WTC11 (cell line): ENCODE data around the gene DENND1B. TPM values are rescaled to one million over a fixed set of nuclear protein-coding genes. Genes with fewer than 3 reads are reported as not detected.

ENCODE experiments used
- ATAC-seq: fragments of 200-7000 bp; cut with Tn5 transposase; 2 replicates; pipeline ENCODE4 v1.10.0; 2021; ENCODE audit warnings: mild to moderate bottlenecking, moderate library complexity
- CTCF ChIA-PET: fragments of 300-600 bp; sonication (Branson Sonifier 250); formaldehyde crosslinking; loops from one replicate; lab custom pipeline; 2021; ENCODE audit warnings: antibody characterized with exemption; lab: Charles Lee
- POLR2A ChIA-PET: fragments of 350-600 bp; sonication (Branson Sonifier 250); formaldehyde crosslinking; loops from one replicate; lab custom pipeline; 2021; ENCODE audit warnings: antibody characterized with exemption; lab: Charles Lee
- DNase-seq: peaks from one replicate; pipeline ENCODE4 v3.0.0; 2021; ENCODE audit warnings: low spot score
- H3K27ac Mint-ChIP-seq: 2 replicates; pipeline ENCODE4 v1.8.0; 2021; ENCODE audit warnings: mixed read lengths
- H3K27me3 Mint-ChIP-seq: 2 replicates; pipeline ENCODE4 v1.8.0; 2021; ENCODE audit warnings: low read depth, mild to moderate bottlenecking, moderate library complexity, mixed read lengths
- H3K36me3 Mint-ChIP-seq: 2 replicates; pipeline ENCODE4 v1.8.0; 2021; ENCODE audit warnings: mixed read lengths
- H3K4me1 Mint-ChIP-seq: 2 replicates; pipeline ENCODE4 v1.8.0; 2022; ENCODE audit warnings: mixed read lengths
- H3K4me3 Mint-ChIP-seq: 2 replicates; pipeline ENCODE4 v1.8.0; 2021; ENCODE audit warnings: mild to moderate bottlenecking, moderate library complexity, mixed read lengths
- H3K9me3 Mint-ChIP-seq: 2 replicates; pipeline ENCODE4 v1.8.0; 2021; ENCODE audit warnings: mixed read lengths
- ATF1 ChIP-seq: sonication (generic); formaldehyde crosslinking; IDR thresholded peaks from 2 replicates; pipeline ENCODE4 v1.8.1; 2023; ENCODE audit warnings: mild to moderate bottlenecking, moderate library complexity, missing genetic modification reagents
- ETV6 ChIP-seq: sonication (generic); formaldehyde crosslinking; IDR thresholded peaks from 2 replicates; pipeline ENCODE4 v1.8.1; 2022; ENCODE audit warnings: mild to moderate bottlenecking, missing genetic modification reagents
- FOXP1 ChIP-seq: sonication (generic); formaldehyde crosslinking; IDR thresholded peaks from 2 replicates; pipeline ENCODE4 v1.8.0; 2022; ENCODE audit warnings: missing genetic modification reagents, mild to moderate bottlenecking, moderate library complexity, borderline replicate concordance
- GABPB1 ChIP-seq: sonication (generic); formaldehyde crosslinking; IDR thresholded peaks from 2 replicates; pipeline ENCODE4 v1.8.1; 2023; ENCODE audit warnings: mild to moderate bottlenecking, missing genetic modification reagents
- GRHL2 ChIP-seq: fragments of 250-450 bp; sonication (Bioruptor Pico); IDR thresholded peaks from 2 replicates; pipeline ENCODE4 v1.8.0; 2022; ENCODE audit warnings: mild to moderate bottlenecking, moderate library complexity; ENCODE audit not compliant: insufficient replicate concordance, severe bottlenecking
- HMGA2 ChIP-seq: fragments of 250-450 bp; sonication (Bioruptor Pico); IDR thresholded peaks from 2 replicates; pipeline ENCODE4 v1.4.0; 2021; ENCODE audit warnings: mild to moderate bottlenecking, moderate library complexity
- JUN ChIP-seq: sonication (generic); formaldehyde crosslinking; IDR thresholded peaks from 2 replicates; pipeline ENCODE4 v1.8.0; 2023; ENCODE audit warnings: mild to moderate bottlenecking, missing genetic modification reagents
- MYBL2 ChIP-seq: sonication (generic); formaldehyde crosslinking; IDR thresholded peaks from 2 replicates; pipeline ENCODE4 v1.8.1; 2023; ENCODE audit warnings: mild to moderate bottlenecking, moderate library complexity, missing genetic modification reagents
- NR2C2 ChIP-seq: sonication (generic); formaldehyde crosslinking; IDR thresholded peaks from 2 replicates; pipeline ENCODE4 v1.8.0; 2022; ENCODE audit warnings: mild to moderate bottlenecking, missing genetic modification reagents
- OVOL2 ChIP-seq: fragments of 250-450 bp; sonication (Bioruptor Pico); IDR thresholded peaks from 2 replicates; pipeline ENCODE4 v1.9.0; 2021; ENCODE audit warnings: mild to moderate bottlenecking, borderline replicate concordance
- PRRX2 ChIP-seq: fragments of 250-450 bp; sonication (Bioruptor Pico); IDR thresholded peaks from 2 replicates; pipeline ENCODE4 v1.8.0; 2021; ENCODE audit warnings: mild to moderate bottlenecking
- RORB ChIP-seq: fragments of 250-450 bp; sonication (Bioruptor Pico); IDR thresholded peaks from 2 replicates; pipeline ENCODE4 v1.9.0; 2021; ENCODE audit warnings: mild to moderate bottlenecking
- SMAD4 ChIP-seq: sonication (generic); formaldehyde crosslinking; IDR thresholded peaks from 2 replicates; pipeline ENCODE4 v1.8.0; 2022; ENCODE audit warnings: mild to moderate bottlenecking, missing genetic modification reagents
- USF1 ChIP-seq: sonication (generic); formaldehyde crosslinking; IDR thresholded peaks from 2 replicates; pipeline ENCODE4 v1.8.0; 2022; ENCODE audit warnings: mild to moderate bottlenecking, missing genetic modification reagents
- ZNF138 ChIP-seq: sonication (generic); formaldehyde crosslinking; conservative IDR thresholded peaks from 2 replicates; pipeline ENCODE4 v1.8.1; 2022; ENCODE audit warnings: mild to moderate bottlenecking, moderate library complexity, missing genetic modification reagents
- ZNF232 ChIP-seq: sonication (generic); formaldehyde crosslinking; IDR thresholded peaks from 2 replicates; pipeline ENCODE4 v1.8.0; 2022; ENCODE audit warnings: mild to moderate bottlenecking, missing genetic modification reagents
- ZNF263 ChIP-seq: sonication (generic); formaldehyde crosslinking; IDR thresholded peaks from 2 replicates; pipeline ENCODE4 v1.8.1; 2022; ENCODE audit warnings: low read depth, mild to moderate bottlenecking, moderate library complexity, missing genetic modification reagents
- ZNF416 ChIP-seq: fragments of 250-450 bp; sonication (Bioruptor Pico); IDR thresholded peaks from 2 replicates; pipeline ENCODE4 v1.9.0; 2021; ENCODE audit warnings: mild to moderate bottlenecking, inconsistent platforms
- total RNA-seq: library from RNA; stranded (reverse); gene quantifications from 3 replicates; pipeline ENCODE4 v1.2.3, GENCODE V29; 2021
- TF ChIP-seq, protein P1 (sequence below): sonication (generic); formaldehyde crosslinking; conservative IDR thresholded peaks from 2 replicates; pipeline ENCODE4 v1.8.1; 2023; ENCODE audit warnings: mild to moderate bottlenecking, low read depth, missing genetic modification reagents, moderate library complexity
- TF ChIP-seq, protein P2 (sequence below): sonication (generic); formaldehyde crosslinking; IDR thresholded peaks from 2 replicates; pipeline ENCODE4 v1.8.0; 2022; ENCODE audit warnings: mild to moderate bottlenecking, missing genetic modification reagents
- TF ChIP-seq, protein P3 (sequence below): fragments of 250-450 bp; sonication (Bioruptor Pico); conservative IDR thresholded peaks from 2 replicates; pipeline ENCODE4 v1.9.0; 2021; ENCODE audit warnings: mild to moderate bottlenecking
- TF ChIP-seq, protein P4 (sequence below): sonication (generic); formaldehyde crosslinking; IDR thresholded peaks from 2 replicates; pipeline ENCODE4 v1.8.1; 2023; ENCODE audit warnings: mild to moderate bottlenecking, missing genetic modification reagents, moderate library complexity
- TF ChIP-seq, protein P5 (sequence below): sonication (generic); formaldehyde crosslinking; IDR thresholded peaks from 2 replicates; pipeline ENCODE4 v1.8.1; 2022; ENCODE audit warnings: missing genetic modification reagents, borderline replicate concordance

Gene DENND1B
- total RNA-seq, 1 experiment from 2014 or later, result 4.3 TPM

DNA sequence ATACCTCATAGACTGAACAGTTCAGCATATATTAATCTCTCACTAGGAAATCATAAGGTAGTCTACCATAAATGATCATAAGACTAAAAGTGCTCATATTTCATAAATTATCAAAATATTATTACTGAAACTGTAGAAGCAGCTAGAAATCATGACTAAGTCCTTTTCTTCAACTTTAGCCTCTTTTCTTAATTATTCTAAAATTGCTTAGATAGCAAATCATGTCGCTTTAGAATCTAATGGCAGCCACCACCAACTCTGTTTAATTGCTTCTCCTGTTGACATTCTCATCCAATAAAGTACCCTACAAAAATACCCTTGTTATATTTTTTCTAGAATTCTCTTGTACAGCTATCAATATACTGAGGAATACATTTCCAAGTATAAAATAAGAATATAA, 102.9 kb downstream of the DENND1B start:
- Mint-ChIP-seq H3K4me1 (peaks cover 13% of the 10 kb centered on the region), H3K36me3 (no peaks in the 10 kb centered on the region), H3K27me3 (no peaks in the 10 kb centered on the region), H3K4me3 (no peak overlapping the region), H3K27ac (no peak overlapping the region), H3K9me3 (no peaks in the 10 kb centered on the region)
- POLR2A ChIA-PET, result no interaction called here
- TF ChIP-seq ZNF263 (no peak), ZNF232 (no peak), SMAD4 (CRISPR knock-in tag) (no peak)
- TF ChIP-seq, protein P1, sequence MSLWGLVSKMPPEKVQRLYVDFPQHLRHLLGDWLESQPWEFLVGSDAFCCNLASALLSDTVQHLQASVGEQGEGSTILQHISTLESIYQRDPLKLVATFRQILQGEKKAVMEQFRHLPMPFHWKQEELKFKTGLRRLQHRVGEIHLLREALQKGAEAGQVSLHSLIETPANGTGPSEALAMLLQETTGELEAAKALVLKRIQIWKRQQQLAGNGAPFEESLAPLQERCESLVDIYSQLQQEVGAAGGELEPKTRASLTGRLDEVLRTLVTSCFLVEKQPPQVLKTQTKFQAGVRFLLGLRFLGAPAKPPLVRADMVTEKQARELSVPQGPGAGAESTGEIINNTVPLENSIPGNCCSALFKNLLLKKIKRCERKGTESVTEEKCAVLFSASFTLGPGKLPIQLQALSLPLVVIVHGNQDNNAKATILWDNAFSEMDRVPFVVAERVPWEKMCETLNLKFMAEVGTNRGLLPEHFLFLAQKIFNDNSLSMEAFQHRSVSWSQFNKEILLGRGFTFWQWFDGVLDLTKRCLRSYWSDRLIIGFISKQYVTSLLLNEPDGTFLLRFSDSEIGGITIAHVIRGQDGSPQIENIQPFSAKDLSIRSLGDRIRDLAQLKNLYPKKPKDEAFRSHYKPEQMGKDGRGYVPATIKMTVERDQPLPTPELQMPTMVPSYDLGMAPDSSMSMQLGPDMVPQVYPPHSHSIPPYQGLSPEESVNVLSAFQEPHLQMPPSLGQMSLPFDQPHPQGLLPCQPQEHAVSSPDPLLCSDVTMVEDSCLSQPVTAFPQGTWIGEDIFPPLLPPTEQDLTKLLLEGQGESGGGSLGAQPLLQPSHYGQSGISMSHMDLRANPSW, result no peak
- no peak for DNase-seq
- CTCF ChIA-PET, result no interaction called here
- ATAC-seq, result no peak

- Mint-ChIP-seq H3K4me3 (no peak overlapping the region), H3K9me3 (no peaks in the 10 kb centered on the region), H3K36me3 (no peaks in the 10 kb centered on the region), H3K27ac (no peak overlapping the region), H3K4me1 (peaks cover 13% of the 10 kb centered on the region), H3K27me3 (no peaks in the 10 kb centered on the region)
- TF ChIP-seq GRHL2 (CRISPR knock-in tag) (no peak), RORB (no peak), PRRX2 (CRISPR knock-in tag) (no peak), JUN (no peak), ZNF416 (CRISPR knock-in tag) (no peak), NR2C2 (CRISPR knock-in tag) (no peak), ZNF232 (no peak), MYBL2 (CRISPR knock-in tag) (no peak)
- TF ChIP-seq, protein P2, sequence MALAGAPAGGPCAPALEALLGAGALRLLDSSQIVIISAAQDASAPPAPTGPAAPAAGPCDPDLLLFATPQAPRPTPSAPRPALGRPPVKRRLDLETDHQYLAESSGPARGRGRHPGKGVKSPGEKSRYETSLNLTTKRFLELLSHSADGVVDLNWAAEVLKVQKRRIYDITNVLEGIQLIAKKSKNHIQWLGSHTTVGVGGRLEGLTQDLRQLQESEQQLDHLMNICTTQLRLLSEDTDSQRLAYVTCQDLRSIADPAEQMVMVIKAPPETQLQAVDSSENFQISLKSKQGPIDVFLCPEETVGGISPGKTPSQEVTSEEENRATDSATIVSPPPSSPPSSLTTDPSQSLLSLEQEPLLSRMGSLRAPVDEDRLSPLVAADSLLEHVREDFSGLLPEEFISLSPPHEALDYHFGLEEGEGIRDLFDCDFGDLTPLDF (CRISPR knock-in tag), result no peak
- TF ChIP-seq, protein P3, sequence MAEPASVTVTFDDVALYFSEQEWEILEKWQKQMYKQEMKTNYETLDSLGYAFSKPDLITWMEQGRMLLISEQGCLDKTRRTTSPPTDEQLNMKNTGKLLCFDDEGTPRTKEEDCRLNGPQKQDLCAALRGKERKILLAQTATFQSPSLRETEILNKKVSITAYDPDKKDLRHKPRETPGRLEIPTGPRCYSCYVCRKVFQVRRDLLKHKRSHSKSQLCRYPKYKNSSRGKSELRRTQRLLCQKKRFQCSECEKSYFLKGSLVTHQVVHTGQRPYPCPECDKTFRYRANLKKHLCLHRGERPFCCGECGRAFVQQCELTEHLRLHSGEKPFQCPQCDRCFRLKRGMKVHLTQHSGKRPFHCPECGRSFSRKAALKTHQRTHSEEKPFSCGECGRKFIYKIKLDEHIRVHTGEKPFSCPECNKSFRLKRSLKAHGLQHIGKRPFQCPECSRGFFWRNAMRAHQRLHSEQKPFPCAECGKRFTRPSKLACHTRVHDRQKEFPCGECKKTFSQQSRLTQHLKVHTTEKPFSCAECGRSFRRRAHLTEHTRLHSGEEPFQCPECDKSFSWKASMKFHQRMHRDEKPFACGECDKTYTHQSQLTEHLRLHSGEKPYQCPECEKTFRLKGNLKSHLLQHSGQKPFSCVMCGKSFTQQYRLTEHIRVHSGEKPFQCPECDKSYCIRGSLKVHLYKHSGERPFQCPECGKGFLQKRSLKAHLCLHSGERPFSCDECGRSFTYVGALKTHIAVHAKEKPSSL (CRISPR knock-in tag), result no peak
- ChIA-PET POLR2A (no interaction called here), CTCF (no interaction called here)
- no peak for DNase-seq
- no peak for ATAC-seq
Measured at GRCh38 chr1:197671920-197672319, 103.4 kb downstream of the DENND1B start.

- peaks cover 9% of the 10 kb centered on the region for H3K4me1 Mint-ChIP-seq
- no peaks in the 10 kb centered on the region for H3K27me3 Mint-ChIP-seq
- no peak for ATAC-seq
- no peak overlapping the region for H3K27ac Mint-ChIP-seq
- POLR2A ChIA-PET, result no interaction called here
- no peaks in the 10 kb centered on the region for H3K9me3 Mint-ChIP-seq
- H3K36me3 Mint-ChIP-seq, result no peaks in the 10 kb centered on the region
- H3K4me3 Mint-ChIP-seq, result no peak overlapping the region
- DNase-seq, result no peak
- CTCF ChIA-PET, result no interaction called here
- TF ChIP-seq USF1 (CRISPR knock-in tag), result no peak
- no peak for TF ChIP-seq PRRX2 (CRISPR knock-in tag)
- TF ChIP-seq ATF1 (CRISPR knock-in tag), result no peak
- TF ChIP-seq OVOL2, result no peak
- no peak for TF ChIP-seq GABPB1 (CRISPR knock-in tag)
- TF ChIP-seq, protein P4, sequence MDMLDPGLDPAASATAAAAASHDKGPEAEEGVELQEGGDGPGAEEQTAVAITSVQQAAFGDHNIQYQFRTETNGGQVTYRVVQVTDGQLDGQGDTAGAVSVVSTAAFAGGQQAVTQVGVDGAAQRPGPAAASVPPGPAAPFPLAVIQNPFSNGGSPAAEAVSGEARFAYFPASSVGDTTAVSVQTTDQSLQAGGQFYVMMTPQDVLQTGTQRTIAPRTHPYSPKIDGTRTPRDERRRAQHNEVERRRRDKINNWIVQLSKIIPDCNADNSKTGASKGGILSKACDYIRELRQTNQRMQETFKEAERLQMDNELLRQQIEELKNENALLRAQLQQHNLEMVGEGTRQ (CRISPR knock-in tag), result no peak
- TF ChIP-seq ZNF138 (CRISPR knock-in tag), result no peak
- TF ChIP-seq HMGA2, result no peak
- no peak for TF ChIP-seq ETV6 (CRISPR knock-in tag)
- TF ChIP-seq, protein P5, sequence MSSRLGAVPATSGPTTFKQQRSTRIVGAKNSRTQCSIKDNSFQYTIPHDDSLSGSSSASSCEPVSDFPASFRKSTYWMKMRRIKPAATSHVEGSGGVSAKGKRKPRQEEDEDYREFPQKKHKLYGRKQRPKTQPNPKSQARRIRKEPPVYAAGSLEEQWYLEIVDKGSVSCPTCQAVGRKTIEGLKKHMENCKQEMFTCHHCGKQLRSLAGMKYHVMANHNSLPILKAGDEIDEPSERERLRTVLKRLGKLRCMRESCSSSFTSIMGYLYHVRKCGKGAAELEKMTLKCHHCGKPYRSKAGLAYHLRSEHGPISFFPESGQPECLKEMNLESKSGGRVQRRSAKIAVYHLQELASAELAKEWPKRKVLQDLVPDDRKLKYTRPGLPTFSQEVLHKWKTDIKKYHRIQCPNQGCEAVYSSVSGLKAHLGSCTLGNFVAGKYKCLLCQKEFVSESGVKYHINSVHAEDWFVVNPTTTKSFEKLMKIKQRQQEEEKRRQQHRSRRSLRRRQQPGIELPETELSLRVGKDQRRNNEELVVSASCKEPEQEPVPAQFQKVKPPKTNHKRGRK (CRISPR knock-in tag), result no peak
- no peak for TF ChIP-seq FOXP1 (CRISPR knock-in tag)
Measured at GRCh38 chr1:197671140-197671539, 104.1 kb downstream of the DENND1B start.
